Esophagus squamous epithelium (tissue), 4 donors: Measurements from ENCODE around the gene CSF3R.

ENCODE experiments used
- CTCF ChIP-seq, 6 experiments: fragments of 450-650 bp in 4 of 6; fragments of 200-600 bp in 2 of 6; sonication (generic) in 2 of 6; IDR thresholded peaks; one replicate each; pipeline ENCODE4 v1.5.1; 2016 to 2019; ENCODE audit warnings: antibody characterized with exemption in 6 of 6, mild to moderate bottlenecking in 4 of 6, moderate library complexity in 4 of 6
- POLR2A ChIP-seq, 4 donors: fragments of 450-650 bp; IDR thresholded peaks; one replicate each; pipeline ENCODE4 v1.6.1; 2017; ENCODE audit warnings: antibody characterized with exemption in 4 of 4, mild to moderate bottlenecking in 4 of 4, moderate library complexity in 3 of 4

GRCh38 chr1:36436821-36437220 lies 45.9 kb downstream of the CSF3R start:
- TF ChIP-seq POLR2A (IDR thresholded peaks at IDR 0.05) (no peak), CTCF (IDR thresholded peaks at IDR 0.05) (no peak)
